ENCODE results near the gene PRICKLE2.

DNA sequence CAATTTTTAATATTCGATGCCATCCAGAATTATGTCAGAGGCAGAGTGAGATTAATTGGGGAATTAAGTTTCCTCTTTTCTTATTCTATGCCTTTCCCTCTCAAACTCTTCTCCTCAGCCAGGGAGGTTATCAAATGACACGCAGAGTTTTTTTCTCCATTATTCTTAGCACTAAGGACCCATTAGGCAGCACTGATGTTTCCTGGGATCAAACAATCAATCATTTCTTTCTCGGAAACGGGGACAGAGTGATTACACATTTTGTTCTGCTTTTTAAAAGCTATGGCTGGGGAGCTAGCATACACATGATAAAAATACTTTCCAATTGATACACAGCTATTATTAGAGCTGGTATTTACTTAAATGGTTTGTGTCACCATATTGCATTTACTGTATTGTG lies 166.7 kb downstream of the PRICKLE2 start:
- no peak for TF ChIP-seq CTCF (conservative IDR thresholded peaks at IDR 0.05; ENCODE audit: low read depth, low read length)
- TF ChIP-seq EZH2 (IDR thresholded peaks at IDR 0.05; ENCODE audit: borderline replicate concordance, low read depth, low read length, poor library complexity, severe bottlenecking): no peak

Data from A673 (cell line).